MM.1S (cell line): ENCODE results near the gene CASQ1.
A peak's percentile ranks its signal among the peaks of the same experiment; 100 is the strongest.

Experiments used
- DNase-seq: peaks from one replicate; pipeline ENCODE4 v3.0.0-alpha.2; 2015
- H2AFZ ChIP-seq: fragments of 300-600 bp; sonication (generic); 2 replicates; pipeline ENCODE4 v1.6.0; 2016; ENCODE audit warnings: antibody characterized with exemption, low read length
- H3F3A ChIP-seq: fragments of 300-600 bp; sonication (generic); 2 replicates; pipeline ENCODE4 v1.6.1; 2016; ENCODE audit warnings: mild to moderate bottlenecking, antibody characterized with exemption, low read length, moderate library complexity, mixed read lengths; ENCODE audit not compliant: insufficient read depth
- H3K27ac ChIP-seq: fragments of 300-600 bp; sonication (generic); 2 replicates; pipeline ENCODE4 v1.5.1; 2016; ENCODE audit warnings: mild to moderate bottlenecking, low read length
- H3K27me3 ChIP-seq: fragments of 300-600 bp; sonication (generic); replicated peaks from 2 replicates; pipeline ENCODE4 v1.6.0; 2016; ENCODE audit warnings: low read length; ENCODE audit not compliant: insufficient read depth
- H3K36me3 ChIP-seq: fragments of 300-600 bp; sonication (generic); replicated peaks from 2 replicates; pipeline ENCODE4 v1.6.1; 2016; ENCODE audit warnings: mild to moderate bottlenecking, low read length, mixed read lengths; ENCODE audit not compliant: insufficient read depth
- H3K4me1 ChIP-seq: fragments of 300-600 bp; sonication (generic); 2 replicates; pipeline ENCODE4 v1.6.1; 2016; ENCODE audit warnings: low read length, mixed read lengths
- H3K4me2 ChIP-seq: fragments of 300-600 bp; sonication (generic); 2 replicates; pipeline ENCODE4 v1.6.0; 2016; ENCODE audit warnings: low read depth, low read length
- H3K4me3 ChIP-seq: fragments of 300-600 bp; sonication (generic); 2 replicates; pipeline ENCODE4 v1.5.1; 2016; ENCODE audit warnings: low read length, mixed read lengths
- H3K79me2 ChIP-seq: fragments of 300-600 bp; sonication (generic); 2 replicates; pipeline ENCODE4 v1.6.1; 2016; ENCODE audit warnings: mixed run types, low read length, mixed read lengths
- H3K9ac ChIP-seq: fragments of 300-600 bp; sonication (generic); 2 replicates; pipeline ENCODE4 v1.6.1; 2016; ENCODE audit warnings: low read length, mixed read lengths
- H3K9me2 ChIP-seq: fragments of 300-600 bp; sonication (generic); replicated peaks from 2 replicates; pipeline ENCODE4 v1.6.1; 2016; ENCODE audit warnings: mild to moderate bottlenecking, low read length, mixed read lengths; ENCODE audit not compliant: insufficient read depth
- H3K9me3 ChIP-seq: fragments of 300-600 bp; sonication (generic); replicated peaks from 2 replicates; pipeline ENCODE4 v1.6.1; 2016; ENCODE audit warnings: mild to moderate bottlenecking, low read length, mixed read lengths; ENCODE audit not compliant: insufficient read depth
- H4K20me1 ChIP-seq: fragments of 300-600 bp; sonication (generic); 2 replicates; pipeline ENCODE4 v1.6.1; 2016; ENCODE audit warnings: mild to moderate bottlenecking, low read length, moderate library complexity, mixed read lengths; ENCODE audit not compliant: insufficient read depth
- EZH2 ChIP-seq: fragments of 300-600 bp; sonication (generic); optimal IDR thresholded peaks from 2 replicates; pipeline ENCODE3; 2017; ENCODE audit warnings: low read depth, mild to moderate bottlenecking, antibody characterized with exemption, low read length, mixed read lengths
- EZH2phosphoT487 ChIP-seq: fragments of 300-600 bp; sonication (generic); IDR thresholded peaks from 2 replicates; pipeline ENCODE4 v1.6.1; 2018; ENCODE audit warnings: antibody characterized with exemption, low read length
- TF ChIP-seq, protein P1 (sequence below): fragments of 300-600 bp; sonication (generic); IDR thresholded peaks from 2 replicates; pipeline ENCODE4 v1.5.1; 2016; ENCODE audit warnings: antibody characterized with exemption, low read length, mixed read lengths

CASQ1 gene

DNA sequence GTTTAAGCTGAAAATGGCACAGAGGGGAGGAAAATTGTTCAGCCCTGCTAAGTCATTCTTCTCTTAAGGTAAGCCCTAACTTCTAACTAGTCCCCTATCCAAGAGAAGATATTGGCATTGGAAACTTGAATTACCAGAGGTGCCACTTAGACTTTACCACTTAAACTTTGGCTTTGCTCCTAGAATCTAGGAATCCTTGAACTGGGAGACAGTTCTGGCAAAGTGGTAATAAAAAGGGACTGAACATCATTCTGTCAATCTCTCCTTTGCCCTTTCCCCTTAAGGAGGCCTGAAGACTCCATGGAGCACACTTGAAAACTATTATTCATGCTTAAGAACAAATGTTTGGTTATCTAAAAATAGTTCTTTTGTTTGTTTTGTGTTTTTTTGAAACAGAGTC, 30.5 kb upstream of the CASQ1 start:
- no peaks in the 10 kb centered on the region for H3K79me2 ChIP-seq
- no peaks in the 10 kb centered on the region for H4K20me1 ChIP-seq
- no peak overlapping the region for H2AFZ ChIP-seq
- no peak overlapping the region for H3K9ac ChIP-seq
- no peaks in the 10 kb centered on the region for H3K4me1 ChIP-seq
- no peak overlapping the region for H3K4me2 ChIP-seq
- H3K27me3 ChIP-seq, result no peaks in the 10 kb centered on the region
- H3K36me3 ChIP-seq, result no peaks in the 10 kb centered on the region
- H3K27ac ChIP-seq, result no peak overlapping the region
- H3K9me2 ChIP-seq, result no peaks in the 10 kb centered on the region
- no peak for TF ChIP-seq EZH2
- no peak for TF ChIP-seq EZH2phosphoT487
- TF ChIP-seq, protein P1, sequence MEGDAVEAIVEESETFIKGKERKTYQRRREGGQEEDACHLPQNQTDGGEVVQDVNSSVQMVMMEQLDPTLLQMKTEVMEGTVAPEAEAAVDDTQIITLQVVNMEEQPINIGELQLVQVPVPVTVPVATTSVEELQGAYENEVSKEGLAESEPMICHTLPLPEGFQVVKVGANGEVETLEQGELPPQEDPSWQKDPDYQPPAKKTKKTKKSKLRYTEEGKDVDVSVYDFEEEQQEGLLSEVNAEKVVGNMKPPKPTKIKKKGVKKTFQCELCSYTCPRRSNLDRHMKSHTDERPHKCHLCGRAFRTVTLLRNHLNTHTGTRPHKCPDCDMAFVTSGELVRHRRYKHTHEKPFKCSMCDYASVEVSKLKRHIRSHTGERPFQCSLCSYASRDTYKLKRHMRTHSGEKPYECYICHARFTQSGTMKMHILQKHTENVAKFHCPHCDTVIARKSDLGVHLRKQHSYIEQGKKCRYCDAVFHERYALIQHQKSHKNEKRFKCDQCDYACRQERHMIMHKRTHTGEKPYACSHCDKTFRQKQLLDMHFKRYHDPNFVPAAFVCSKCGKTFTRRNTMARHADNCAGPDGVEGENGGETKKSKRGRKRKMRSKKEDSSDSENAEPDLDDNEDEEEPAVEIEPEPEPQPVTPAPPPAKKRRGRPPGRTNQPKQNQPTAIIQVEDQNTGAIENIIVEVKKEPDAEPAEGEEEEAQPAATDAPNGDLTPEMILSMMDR, result no peak
- no peaks in the 10 kb centered on the region for H3F3A ChIP-seq
- no peak for DNase-seq
- H3K9me3 ChIP-seq, result no peaks in the 10 kb centered on the region
- H3K4me3 ChIP-seq, result no peak overlapping the region

DNA sequence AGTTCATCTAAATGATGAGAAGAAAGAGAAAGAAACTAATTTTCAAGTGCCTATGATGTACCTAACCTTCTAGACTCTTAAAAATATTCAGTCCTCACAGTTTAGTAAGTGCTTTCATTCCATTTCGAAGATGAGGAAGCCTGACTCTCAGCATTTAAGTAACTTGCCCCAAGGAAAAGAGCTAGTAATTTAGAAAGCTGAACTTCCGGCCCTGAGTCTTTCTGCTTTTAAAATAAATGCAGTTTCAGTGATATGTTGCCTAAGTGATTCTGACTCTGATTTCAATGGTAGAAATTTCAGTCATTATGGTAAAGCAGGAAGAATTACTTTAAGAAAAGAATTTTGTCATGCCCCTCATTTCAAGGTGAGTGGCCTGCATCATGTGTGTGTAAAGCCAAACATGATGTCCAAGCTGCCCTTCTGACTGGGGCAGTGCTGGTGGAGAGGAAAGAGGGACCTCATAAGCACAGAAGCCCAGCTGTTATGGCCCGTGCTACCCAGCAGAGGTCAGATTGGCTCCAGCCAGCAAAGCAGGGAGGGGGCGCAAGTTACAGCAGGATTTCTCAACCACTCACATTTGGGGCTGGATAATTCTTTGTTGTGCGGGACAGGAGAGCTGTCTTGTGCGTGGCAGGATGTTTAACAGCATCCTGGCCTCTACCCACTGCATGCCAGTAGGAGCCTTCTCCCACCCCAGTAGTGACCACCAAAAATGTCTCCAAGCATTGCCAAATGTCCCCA, 28.2 kb upstream of the CASQ1 start:
- TF ChIP-seq, protein P1, result peak; percentile 38
- TF ChIP-seq EZH2 (no peak), EZH2phosphoT487 (no peak)
- Histone ChIP-seq H3K4me2 (no peak overlapping the region), H3K27ac (no peak overlapping the region), H3K4me3 (no peak overlapping the region), H4K20me1 (no peaks in the 10 kb centered on the region), H2AFZ (no peak overlapping the region), H3K27me3 (peaks cover under 1% of the 10 kb centered on the region; the same call in 1 of the 2 replicates), H3K9ac (no peak overlapping the region), H3K36me3 (no peaks in the 10 kb centered on the region), H3K79me2 (no peaks in the 10 kb centered on the region), H3K4me1 (no peaks in the 10 kb centered on the region), H3K9me3 (no peaks in the 10 kb centered on the region), H3F3A (no peaks in the 10 kb centered on the region), H3K9me2 (no peaks in the 10 kb centered on the region)
- no peak for DNase-seq

DNA sequence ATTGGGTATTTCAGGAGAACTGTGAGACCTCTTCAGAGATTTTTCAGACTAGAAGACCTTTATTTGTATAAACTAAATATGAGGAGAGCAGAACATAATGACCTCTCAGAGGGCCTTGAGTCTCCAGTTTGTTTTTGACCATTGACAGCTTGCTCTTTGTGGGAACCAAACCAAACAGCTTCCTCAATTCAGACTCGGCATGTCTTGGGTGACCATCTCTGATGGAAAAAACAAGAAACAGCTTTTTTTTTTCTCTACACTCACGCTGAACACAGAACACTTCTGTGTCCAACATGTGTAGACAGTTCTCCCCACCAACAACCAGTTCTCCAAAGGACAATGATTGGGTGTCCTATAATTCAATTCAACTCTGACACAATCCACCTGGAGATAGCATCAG, 27.4 kb upstream of the CASQ1 start:
- Histone ChIP-seq H3K9me2 (no peaks in the 10 kb centered on the region), H3K27me3 (peaks cover 7% of the 10 kb centered on the region; the same call in 1 of the 2 replicates), H3K9me3 (no peaks in the 10 kb centered on the region), H3K4me3 (no peak overlapping the region), H2AFZ (no peak overlapping the region), H3K9ac (no peak overlapping the region), H3F3A (no peaks in the 10 kb centered on the region), H3K4me2 (no peak overlapping the region), H3K27ac (no peak overlapping the region), H3K36me3 (no peaks in the 10 kb centered on the region), H3K79me2 (no peaks in the 10 kb centered on the region), H3K4me1 (no peaks in the 10 kb centered on the region), H4K20me1 (no peaks in the 10 kb centered on the region)
- no peak for DNase-seq
- TF ChIP-seq EZH2phosphoT487 (no peak), EZH2 (no peak)
- TF ChIP-seq, protein P1, result no peak
